ENCODE results near the gene GPR78. TPM values are rescaled to one million over a fixed set of nuclear protein-coding genes. Genes with fewer than 3 reads are reported as not detected.

GPR78 gene
- total RNA-seq, 1 donor from 2014 or later: not detected

- DNase-seq: no peak
- Mint-ChIP-seq H3K27me3 (no peaks in the 10 kb centered on the region), H3K4me1 (no peaks in the 10 kb centered on the region), H3K27ac (no peak overlapping the region), H3K36me3 (ENCODE audit: low read depth) (no peaks in the 10 kb centered on the region), H3K4me3 (no peak overlapping the region), H3K9me3 (no peaks in the 10 kb centered on the region)
- CTCF ChIA-PET: no interaction called here
- intact Hi-C loops (cut with micrococcal nuclease): no loop called here
- POLR2A ChIA-PET: no interaction called here
- TF ChIP-seq, protein P1, sequence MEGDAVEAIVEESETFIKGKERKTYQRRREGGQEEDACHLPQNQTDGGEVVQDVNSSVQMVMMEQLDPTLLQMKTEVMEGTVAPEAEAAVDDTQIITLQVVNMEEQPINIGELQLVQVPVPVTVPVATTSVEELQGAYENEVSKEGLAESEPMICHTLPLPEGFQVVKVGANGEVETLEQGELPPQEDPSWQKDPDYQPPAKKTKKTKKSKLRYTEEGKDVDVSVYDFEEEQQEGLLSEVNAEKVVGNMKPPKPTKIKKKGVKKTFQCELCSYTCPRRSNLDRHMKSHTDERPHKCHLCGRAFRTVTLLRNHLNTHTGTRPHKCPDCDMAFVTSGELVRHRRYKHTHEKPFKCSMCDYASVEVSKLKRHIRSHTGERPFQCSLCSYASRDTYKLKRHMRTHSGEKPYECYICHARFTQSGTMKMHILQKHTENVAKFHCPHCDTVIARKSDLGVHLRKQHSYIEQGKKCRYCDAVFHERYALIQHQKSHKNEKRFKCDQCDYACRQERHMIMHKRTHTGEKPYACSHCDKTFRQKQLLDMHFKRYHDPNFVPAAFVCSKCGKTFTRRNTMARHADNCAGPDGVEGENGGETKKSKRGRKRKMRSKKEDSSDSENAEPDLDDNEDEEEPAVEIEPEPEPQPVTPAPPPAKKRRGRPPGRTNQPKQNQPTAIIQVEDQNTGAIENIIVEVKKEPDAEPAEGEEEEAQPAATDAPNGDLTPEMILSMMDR (IDR thresholded peaks at IDR 0.05): no peak
- ATAC-seq (ENCODE audit: low read depth): no peak
These were observed 30.8 kb downstream of the GPR78 start for GRCh38 chr4:8610858-8611616.

- no peak overlapping the region for H3K4me3 Mint-ChIP-seq
- POLR2A ChIA-PET: no interaction called here
- no peak for DNase-seq
These were observed 32.5 kb downstream of the GPR78 start for GRCh38 chr4:8612646-8613045.

DNA sequence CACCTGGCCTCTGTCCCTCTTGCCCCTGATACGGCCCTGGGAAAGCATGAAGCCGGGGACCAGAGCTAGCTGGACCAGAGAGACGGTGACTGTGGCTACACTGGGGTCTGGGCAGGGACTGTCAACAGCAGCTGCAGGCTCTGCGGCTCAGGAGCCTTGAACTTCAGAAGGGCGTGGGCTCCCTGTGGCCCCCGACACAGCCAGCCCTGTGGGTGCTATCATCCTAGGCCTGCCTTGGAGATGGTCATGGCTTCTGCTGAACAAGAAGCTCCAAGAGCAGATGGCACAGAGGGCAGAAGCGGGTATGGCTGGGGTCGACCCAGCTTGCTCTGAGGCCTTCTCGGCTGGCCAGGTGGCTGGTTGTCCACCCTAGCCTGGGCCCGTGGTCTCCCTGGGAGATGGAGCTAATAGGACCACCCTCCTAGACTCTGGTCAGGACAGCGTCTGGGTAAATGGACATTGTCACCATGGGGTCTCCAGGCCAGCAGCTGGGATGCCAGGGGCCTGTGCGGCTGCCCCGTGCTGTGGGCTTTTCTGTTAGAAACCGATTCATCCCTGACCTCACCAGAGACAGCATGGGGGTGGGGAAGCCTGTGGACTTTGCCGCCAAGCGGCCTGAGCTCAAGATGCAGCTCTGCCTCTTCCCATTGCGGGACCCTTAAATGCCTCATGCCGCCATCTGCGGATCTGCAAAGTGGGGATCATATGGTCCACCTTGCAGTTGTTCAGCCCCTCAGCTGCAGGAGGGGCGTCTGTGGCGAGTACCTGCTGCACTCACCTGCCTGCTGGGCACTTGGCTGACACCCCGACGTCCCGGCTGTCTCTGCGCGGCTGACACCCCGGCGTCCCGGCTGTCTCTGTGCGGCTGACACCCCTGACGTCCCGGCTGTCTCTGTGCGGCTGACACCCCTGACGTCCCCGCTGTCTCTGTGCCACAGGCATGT lies 33.5 kb downstream of the GPR78 start:
- ChIA-PET CTCF (no interaction called here), POLR2A (no interaction called here)
- H3K9me3 Mint-ChIP-seq: no peaks in the 10 kb centered on the region
- no peak overlapping the region for H3K4me3 Mint-ChIP-seq
- DNase-seq: no peak
- no peaks in the 10 kb centered on the region for H3K4me1 Mint-ChIP-seq
- no peaks in the 10 kb centered on the region for H3K27me3 Mint-ChIP-seq
- H3K36me3 Mint-ChIP-seq (ENCODE audit: low read depth): no peaks in the 10 kb centered on the region
- TF ChIP-seq, protein P1 (IDR thresholded peaks at IDR 0.05): no peak
- intact Hi-C loops (cut with micrococcal nuclease): no loop called here
- ATAC-seq (ENCODE audit: low read depth): no peak
- H3K27ac Mint-ChIP-seq: no peak overlapping the region

More at GRCh38 chr4:8612646-8613045, 32.5 kb downstream of the GPR78 start:
- Mint-ChIP-seq H3K4me1 (no peaks in the 10 kb centered on the region), H3K27me3 (no peaks in the 10 kb centered on the region), H3K36me3 (ENCODE audit: low read depth) (no peaks in the 10 kb centered on the region), H3K9me3 (no peaks in the 10 kb centered on the region), H3K27ac (no peak overlapping the region)
- intact Hi-C loops (cut with micrococcal nuclease): no loop called here
- no peak for ATAC-seq (ENCODE audit: low read depth)
- CTCF ChIA-PET: no interaction called here
- TF ChIP-seq, protein P1 (IDR thresholded peaks at IDR 0.05): no peak

DNA sequence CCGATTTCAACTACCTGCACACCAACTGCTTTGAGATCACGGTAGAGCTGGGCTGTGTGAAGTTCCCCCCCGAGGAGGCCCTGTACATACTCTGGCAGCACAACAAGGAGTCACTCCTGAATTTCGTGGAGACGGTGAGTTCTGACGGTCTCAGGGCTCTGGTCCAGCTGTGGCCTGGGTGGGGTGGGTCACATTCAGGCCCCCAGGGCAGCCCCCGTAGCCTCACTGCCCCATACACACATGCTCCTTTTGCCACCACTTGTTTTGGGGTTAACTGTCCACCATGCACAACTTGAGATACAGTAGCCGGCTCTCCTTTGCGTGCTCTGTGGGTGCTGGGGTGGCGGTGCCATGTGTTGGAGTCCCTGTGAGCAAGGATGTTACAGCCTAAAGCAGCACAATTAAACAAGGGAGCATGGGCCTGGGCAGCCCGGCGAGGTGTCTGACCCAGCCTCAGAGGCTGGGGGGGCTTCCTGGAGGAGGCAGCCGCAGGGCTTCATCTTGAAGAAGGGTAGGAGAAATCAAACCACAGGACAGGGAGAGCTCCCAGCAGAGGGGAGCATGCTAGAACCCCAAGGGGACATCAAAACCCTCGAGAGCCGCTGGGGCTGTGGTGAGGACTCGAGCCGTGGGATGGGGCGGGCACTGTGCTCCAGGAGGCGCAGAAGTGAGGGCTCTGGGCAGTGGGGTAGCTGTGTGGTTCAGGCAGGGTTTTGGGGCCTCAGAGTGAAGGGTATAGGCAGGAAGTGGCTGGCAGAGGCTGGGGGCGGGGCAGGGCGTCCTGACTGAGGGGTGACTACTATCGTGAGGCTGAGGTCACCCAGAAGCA lies 34.4 kb downstream of the GPR78 start:
- Mint-ChIP-seq H3K36me3 (ENCODE audit: low read depth) (no peaks in the 10 kb centered on the region), H3K9me3 (no peaks in the 10 kb centered on the region), H3K4me1 (no peaks in the 10 kb centered on the region), H3K4me3 (no peak overlapping the region), H3K27me3 (no peaks in the 10 kb centered on the region), H3K27ac (no peak overlapping the region)
- intact Hi-C loops (cut with micrococcal nuclease): no loop called here
- ChIA-PET POLR2A (no interaction called here), CTCF (no interaction called here)
- no peak for DNase-seq
- no peak for ATAC-seq (ENCODE audit: low read depth)
- TF ChIP-seq, protein P1 (IDR thresholded peaks at IDR 0.05): no peak

Measured in activated B cell treated with CpG ODN at 0.5 μM for 24 hours (primary cell).